Amygdala (tissue), 56 donors: ENCODE measurements around the gene C9.
A peak's percentile ranks its signal among the peaks of the same experiment; 100 is the strongest.
"Not testable (repeated sequence)": the region's sequence is repeated elsewhere in the genome, so short reads cannot be mapped to it uniquely, and the experiment has no call there.

Experiments used
- DNase-seq, 56 donors: peaks; one replicate each; lab custom pipeline; 2025; lab: John Stamatoyannopoulos, UW

Gene C9

DNA sequence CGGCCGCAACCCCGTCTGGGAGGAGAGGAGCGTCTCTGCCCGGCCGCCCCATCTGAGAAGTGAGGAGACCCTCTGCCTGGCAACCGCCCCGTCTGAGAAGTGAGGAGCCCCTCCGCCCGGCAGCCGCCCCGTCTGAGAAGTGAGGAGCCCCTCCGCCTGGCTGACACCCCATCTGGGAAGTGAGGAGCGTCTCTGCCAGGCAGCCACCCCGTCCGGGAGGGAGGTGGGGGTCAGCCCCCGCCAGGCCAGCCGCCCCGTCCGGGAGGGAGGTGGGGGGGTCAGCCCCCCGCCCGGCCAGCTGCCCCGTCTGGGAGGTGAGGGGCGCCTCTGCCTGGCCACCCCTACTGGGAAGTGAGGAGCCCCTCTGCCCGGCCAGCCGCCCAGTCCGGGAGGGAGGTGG, 30.0 kb downstream of the C9 start:
- DNase-seq = not testable (repeated sequence)

DNA sequence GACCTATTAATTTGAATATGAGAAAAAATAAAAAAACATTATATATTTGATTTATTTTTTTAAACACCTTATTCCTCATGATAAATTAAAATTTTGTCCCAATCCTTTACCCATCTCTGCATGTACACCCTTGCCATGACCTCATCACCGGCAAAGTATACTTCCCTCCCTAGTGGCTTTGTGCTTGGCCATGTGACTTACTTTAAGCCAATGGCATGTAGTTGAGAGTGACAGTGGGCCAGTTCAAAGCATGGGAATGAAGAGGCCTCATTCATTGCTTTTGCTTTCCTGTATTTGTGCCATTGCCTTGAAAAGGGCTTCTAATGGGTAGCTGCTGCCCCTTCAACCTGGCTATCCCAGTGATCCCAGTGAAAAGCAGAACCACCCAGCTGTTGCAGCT, 31.2 kb downstream of the C9 start:
- no peak for DNase-seq

DNA sequence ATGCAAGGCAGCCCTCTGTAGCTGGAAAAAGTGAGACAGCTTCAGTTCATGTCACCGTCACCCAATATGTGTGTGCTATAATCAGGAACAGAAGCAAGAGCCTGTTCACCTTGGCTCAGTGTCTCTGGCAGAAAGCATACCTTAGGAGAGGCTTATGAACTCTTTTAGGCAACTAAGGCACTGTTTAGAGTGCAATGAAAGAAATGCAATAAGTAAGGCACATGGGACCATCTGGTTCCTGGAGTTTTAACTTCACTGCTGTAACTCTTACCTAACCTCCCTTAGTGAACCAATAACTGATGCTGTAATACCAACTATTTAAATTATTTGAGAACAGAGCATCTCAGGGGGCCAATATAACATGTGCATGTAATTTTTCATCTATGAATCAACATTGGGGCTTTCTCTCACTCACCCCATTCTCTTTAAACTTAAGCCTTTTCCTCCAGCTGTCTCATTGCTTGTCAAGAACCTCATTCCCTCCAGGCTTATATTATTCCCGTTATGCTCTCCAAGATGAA, 32.4 kb downstream of the C9 start:
- DNase-seq = no peak

DNA sequence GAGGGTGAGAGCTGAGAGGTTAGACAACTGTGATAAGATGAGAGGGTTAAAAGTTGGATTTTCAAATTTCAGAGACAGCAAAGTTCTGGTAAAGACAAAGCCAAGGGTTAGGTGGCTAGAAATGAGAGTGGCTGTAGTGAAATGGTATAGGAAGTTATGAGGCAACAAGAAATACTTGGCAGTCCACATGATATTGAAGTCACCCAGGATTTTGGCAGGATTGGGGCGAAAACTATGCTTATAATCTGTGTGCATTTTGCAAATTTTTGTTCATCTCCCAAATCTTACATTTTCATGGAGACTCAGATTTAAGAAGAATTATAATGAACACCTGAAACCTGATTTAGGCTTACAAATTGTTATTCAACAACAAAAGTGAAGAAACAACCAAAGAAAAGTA, 35.6 kb downstream of the C9 start:
- no peak for DNase-seq

DNA sequence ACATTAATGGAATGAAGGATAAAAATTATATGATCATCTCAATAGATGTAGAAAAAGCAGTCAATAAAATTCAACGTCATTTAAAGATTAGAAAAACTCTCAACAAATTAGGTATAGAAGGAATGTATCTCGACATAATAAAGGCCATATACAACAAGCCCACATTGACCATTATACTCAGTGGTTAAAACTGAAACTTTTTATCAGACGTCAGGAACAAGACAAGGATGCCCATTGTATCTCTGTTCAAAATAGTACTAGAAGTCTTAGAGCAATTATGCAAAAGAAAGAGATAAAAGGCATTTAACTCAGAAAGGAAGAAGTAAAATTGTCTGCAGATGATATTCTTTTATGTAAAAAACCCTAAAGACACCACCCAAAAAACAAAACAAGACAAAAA, 40.8 kb downstream of the C9 start:
- no peak for DNase-seq

DNA sequence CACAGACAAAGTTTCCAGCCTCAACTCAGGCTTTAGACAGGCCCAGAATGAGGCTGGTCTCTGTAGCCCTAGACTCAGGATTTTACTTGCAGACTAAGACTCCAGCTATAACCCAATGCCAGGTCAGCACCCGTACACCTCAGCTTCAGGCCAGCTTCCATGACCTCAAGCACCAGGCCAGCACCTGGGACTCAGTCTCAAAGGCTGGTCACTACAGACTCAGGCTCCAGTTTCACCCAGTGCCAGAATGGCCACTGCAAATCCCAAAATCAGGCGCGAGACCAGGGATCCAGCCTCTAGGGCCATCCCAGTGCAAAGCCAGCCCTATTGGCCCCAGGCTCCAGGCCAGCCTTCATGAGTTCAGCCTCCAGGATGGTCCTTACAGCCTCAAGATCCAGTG, 44.9 kb downstream of the C9 start:
- DNase-seq = no peak

DNA sequence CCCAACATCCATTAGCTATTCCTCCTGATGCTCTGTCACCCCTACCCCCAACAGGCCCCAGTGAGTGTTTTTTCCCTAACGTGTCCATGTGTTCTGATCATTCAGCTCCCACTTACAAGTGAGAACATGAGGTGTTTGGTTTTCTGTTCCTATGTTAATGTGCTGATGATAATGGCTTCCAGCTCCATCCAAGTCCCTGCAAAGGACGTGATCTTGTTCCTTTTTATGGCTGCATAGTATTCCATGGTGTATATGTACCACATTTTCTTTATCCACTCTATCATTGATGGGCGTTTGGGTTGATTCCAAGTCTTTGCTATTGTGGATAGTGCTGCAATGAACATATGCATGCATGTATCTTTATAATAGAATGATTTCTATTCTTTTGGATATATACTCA, 47.8 kb downstream of the C9 start:
- not testable (repeated sequence) for DNase-seq

DNA sequence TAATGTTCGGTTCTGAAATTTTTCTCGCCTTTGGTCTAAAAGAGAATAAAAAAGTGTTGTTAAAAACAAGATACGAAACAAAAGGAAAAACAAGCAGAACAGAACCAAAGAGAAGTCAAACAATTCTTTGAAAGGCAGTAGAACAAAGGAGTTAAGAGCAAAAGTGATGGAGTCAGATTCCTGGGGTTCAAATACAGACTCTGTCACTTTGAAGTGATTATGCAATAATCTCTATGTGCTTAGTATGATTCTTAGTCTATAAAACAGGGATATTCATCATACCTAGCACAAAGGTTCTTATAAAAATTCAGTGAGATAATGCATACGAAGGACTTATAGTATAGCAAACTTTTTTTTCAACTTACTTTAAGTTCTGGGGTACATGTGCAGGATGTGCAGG, 48.3 kb downstream of the C9 start:
- no peak for DNase-seq

DNA sequence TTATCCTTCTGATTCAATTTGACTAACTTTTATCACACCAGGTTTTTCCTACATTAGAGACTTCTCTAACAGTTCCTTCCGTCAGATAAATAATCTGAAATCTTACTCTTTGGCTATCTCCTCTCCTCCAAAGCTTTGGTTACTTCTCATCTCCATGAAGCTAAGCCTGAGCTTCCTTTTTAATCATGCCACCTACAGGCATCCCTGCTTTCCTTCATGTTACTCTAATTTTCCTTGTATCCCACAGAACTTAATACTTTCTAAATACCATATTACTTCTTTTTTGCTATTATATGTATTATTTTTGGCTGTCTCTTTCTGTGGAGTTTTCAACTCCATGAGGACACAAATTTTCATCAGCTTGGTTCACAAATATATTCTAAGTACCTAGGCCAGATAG, 49.7 kb downstream of the C9 start:
- no peak for DNase-seq

DNA sequence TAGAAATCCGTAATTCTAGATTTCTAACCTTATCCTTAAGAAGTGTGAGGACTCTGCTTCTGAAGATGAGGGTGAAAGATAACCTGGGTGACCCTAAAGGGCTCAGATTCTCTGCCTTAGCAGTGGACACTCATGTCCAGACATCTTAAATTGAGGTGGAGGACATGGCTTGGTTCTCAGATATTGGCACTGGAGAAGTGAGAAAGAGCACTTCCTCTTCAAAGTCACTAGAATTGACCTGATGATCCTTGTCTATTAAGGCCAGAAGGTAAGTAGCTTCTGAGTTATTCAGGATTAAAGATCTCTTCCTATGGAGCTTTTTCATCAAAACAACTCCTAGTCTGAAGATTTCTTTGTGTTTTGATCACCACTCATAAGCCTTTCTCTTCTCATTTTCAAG, 54.8 kb downstream of the C9 start:
- DNase-seq = no peak

DNA sequence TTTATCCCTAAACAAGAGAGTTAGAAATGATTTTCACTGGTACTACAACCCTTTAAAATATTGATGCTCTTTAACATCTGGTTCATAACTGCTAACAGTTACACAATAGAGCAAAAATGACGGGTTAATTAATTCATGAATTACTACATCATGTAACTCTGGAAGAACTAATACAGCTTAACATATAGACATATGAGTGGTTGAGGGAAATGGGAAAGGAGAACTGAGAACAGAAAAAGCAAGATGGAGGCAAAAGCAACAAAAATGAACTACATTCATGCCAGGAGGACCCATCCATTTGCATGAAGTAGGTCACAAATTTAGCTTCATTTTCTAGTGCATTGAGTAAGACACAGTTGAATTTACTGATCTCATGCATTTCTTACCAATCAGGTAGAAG, 61.8 kb downstream of the C9 start:
- DNase-seq = no peak

DNA sequence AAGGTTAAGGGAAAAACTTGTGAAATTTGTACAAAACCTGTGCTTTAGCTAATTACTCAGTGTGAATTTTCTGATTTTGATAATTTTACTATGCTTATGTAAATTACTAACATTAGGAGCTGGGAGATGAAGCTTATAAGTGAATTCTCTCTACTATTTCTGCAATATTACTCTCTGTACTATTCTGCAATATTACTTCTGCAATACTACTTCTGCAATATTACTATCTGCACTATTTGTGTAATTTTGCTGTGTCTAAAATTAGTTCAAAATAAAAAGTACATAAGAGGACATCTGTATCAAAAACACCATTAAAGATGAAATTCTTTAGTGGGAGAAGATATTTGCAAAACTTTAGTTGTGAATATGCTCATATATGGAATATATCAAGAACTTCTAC, 62.9 kb downstream of the C9 start:
- DNase-seq = no peak

DNA sequence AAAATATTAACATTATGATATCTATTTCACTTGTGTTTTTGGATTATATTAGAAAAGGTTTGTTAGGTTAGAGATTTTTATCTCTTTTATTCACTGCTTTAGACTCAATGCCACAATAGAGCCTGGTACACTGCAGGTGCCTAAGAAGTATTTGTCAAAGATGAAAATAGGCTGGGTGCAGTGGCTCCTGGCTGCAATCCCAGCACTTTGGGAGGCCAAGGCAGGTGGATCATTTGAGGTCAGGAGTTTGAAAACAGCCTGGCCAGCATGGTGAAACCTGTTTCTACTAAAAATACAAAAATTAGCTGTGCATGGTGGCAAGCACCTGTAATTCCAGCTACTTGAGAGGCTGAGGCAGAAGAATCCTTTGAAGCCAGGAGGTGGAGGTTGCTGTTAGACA, 64.3 kb downstream of the C9 start:
- no peak for DNase-seq

DNA sequence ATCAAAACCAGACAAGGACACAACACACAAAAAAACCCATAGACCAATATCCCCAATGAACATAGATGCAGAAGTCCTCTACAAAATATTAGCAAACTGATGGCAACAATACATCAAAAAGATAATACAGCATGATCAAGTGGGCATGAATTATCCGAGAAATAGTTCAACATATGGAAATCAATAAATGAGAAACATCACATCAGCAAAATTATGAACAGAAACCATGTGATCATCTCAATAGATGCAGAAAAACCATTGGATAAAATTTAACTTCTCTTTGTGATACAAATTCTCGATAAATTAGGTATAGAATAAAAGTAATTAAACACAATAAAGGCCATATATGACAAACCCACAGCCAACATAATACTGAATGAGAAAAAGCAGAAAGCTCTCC, 69.6 kb downstream of the C9 start:
- DNase-seq = no peak

DNA sequence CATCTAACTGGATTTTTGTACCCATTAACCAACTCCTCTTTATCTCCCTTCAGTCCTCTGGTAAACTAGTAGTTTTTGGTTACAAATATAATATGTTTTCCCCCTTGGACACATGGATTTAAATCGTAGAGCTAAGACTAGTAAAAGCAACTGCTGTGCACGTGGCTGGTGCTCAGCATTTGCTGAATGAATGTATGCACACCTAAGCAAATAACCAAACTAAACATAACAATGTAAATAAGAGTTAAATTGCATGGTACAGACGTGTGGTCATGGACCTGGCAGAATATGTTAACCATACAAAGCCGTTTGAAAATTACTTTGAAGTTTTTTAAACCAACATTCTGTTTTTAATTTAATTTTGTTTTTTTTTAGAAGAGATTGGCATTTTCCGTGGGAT, 79.7 kb downstream of the C9 start:
- no peak for DNase-seq

DNA sequence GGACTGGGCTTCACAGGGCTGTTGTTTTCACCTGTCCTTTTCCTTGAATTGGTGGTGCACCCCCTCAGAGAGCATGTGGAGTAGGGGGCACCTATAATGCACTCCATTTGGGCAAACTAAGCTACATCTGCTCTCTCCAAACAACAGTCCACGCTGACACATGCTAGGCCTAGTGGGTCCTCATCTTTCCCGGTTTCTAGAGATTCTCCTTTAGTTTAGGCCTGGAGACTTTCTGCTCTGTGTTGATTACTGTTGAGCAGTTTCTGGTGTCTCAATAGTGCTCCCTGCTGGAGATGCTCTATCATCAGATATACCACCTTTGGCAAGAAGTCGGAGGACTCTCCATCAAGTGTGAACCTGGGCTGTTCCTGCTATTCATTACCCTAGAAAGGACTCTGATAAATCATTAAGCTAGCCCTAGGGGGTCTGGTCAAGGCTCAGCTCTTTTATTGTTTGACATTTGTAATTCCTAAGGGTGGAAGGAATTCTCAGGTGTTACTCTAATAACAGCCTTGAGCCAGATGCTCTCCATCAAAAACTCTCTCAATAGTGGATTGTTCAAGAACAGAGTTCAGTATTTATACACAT, 81.0 kb downstream of the C9 start:
- DNase-seq = peak in 28 of 56 donors; percentile 1 to 69 (median 14)

DNA sequence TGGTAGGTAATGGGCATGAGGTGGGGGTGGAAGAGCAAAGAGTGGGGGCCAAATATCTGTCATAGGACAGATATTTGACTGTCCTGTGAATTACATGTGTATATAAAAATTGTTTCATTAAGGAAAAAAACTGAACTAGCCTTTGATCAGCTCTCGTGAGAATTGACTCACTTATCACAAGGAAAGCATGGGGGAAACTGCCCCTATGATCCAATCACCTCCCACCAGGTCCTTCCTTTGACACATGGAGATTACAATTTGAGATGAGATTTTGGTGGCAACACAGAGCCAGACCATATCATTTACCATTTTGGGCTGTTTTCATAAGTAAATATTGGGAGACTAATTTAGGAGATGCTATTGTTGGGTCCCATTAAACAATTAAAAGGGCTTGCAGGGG, 81.7 kb downstream of the C9 start:
- no peak for DNase-seq

DNA sequence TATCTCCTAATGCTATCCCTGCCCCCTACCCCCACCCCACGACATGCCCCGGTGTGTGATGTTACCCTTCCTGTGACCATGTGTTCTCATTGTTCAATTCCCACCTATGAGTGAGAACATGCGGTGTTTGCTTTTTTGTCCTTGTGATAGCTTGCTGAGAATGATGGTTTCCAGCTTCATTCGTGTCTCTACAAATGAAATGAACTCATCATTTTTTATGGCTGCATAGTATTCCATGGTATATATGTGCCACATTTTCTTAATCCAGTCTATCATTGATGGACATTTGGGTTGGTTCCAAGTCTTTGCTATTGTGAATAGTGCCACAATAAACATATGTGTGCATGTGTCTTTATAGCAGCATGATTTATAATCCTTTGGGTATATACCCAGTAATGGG, 88.4 kb downstream of the C9 start:
- not testable (repeated sequence) for DNase-seq

DNA sequence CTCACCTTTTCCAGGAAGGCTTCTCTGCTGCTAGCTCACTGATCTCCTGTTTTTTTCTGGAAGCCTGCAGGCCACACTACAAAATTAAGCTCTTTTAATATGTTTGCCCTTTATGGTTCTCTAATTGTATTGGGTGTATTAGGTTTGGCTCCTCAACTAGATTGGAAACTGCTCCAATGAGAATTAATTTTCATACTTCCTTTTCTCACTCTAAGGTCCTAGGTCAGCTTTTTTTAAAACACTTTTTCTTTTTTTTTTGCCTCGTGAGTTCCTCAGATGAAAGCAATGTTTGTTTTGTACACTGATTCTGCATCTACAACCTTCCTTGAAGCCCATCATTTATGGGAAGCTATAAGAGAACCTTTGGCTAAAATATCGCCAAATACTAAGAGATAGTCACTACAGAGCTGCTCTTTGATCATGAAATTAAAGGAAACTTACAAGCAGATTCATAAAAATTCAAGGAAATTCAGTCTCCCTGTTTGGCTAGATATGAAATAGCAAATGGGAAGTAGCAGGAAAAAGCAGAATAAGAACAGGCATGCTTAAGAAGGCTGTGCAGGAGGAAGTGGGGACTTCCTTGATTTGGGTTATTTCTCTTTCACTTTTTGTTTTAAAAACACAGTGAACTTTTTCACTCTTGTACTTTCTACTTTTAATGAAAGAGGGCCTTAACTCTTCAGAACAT, 89.8 kb downstream of the C9 start:
- DNase-seq = no peak

DNA sequence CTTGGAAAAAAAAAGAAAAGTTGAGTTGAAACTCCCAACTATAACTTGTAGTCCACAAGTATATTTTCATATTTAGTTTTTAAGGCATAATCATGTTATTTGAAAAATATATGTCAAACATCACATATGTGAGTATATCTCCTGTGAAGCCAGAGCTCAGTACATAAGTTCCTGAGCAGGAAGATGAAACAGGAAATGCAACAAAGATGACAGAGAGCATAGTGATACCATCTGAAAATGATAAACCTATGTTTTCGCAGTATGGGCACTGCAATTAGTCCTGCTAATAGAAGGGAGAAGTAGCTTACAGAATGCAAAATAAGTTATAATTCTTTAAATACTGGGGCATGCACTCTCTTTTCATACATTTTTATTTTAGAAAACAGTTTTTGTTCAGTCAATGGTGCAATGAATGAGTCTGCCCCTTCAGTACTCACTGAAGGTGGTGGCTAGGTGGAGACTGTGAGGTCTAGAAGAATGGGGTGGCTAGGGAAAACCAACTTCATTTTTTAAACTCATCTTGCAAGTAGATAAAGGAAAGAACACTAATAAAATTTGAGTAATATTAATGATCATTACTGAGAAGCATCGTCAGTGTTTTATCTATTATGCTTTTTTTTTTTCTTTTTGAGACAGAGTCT, 90.9 kb downstream of the C9 start:
- no peak for DNase-seq

DNA sequence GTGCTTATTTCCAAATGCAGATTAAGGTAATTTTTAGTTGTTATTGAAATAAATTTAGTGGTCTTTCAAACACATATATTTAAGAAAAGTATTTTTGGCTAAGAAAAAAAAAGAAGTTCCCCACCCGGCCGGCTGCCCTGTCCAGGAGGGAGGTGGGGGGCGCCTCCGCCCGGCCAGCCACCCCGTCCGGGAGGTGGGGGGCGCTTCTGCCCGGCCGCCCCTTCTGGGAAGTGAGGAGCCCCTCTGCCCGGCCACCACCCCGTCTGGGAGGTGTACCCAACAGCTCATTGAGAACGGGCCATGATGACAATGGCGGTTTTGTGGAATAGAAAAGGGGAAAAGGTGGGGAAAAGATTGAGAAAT, 91.4 kb downstream of the C9 start:
- DNase-seq = not testable (repeated sequence)

DNA sequence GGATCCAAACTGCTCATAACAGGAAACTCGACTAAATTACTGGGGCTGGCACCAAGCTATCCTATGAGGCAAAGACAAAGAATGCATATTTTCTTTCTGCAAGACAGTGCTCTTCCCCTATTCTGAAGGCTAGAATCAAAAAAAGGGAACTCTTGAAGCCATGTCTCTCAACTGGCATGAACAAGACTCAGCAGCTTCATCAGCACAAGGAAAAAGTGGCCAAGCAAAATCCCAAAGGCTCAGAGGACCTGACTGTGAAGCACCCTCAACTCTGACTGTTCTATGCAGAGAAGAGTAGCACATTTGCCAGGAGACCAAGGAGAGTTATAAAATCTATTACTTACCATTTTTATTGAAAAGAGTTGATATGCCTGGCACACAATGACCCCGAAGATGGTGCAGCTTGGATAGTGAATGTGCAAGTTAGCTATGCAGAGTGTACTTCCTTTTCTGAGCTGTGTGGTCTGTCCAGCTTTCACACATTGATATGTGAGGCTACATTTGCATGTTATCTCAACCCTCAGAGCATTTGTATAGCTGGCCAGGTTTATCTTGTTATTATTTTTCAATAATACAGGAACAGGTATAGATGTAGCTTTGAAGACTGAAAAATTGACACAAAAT, 94.0 kb downstream of the C9 start:
- DNase-seq = no peak
